ENCODE results near the gene CD68.

DNA sequence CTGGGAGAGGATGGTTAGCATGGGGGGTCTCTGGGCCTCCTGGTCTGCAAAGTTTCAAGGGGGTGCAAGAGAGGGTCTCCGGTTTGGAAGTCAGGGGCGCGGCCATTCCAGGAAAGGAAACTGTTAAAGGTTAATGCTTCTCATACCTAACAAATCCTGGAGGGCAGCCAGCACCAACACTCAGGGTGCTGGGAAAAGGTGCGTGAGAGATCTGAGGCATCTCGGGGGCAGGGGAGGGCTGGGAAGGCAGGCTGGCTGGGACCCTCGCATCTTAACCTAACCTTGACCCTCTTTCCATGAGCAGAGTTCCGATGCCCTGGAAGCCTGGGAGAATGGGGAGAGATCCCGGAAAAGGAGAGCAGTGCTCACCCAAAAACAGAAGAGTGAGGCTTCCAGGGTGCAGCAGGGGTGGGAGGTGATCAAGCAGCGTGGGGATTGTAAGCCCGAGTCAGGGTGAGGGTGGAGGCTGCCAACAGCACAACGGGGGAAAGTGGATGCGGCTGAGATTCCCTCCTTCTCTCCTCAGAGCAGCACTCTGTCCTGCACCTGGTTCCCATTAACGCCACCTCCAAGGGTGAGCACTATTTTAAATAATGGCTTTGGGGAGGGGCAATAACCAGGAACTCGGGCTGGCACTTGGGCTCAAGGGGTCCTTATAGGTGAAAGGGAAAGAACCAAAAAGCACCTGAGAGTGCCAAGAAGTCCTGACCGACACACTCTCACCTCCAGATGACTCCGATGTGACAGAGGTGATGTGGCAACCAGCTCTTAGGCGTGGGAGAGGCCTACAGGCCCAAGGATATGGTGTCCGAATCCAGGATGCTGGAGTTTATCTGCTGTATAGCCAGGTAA lies 19.9 kb upstream of the CD68 start:
- no peak for TF ChIP-seq POLR2AphosphoS5 (IDR thresholded peaks at IDR 0.05; ENCODE audit: low read depth, low read length)
- TF ChIP-seq TAF1 (IDR thresholded peaks at IDR 0.05; ENCODE audit: borderline replicate concordance, insufficient read depth, low read length), result no peak
- TF ChIP-seq REST (IDR thresholded peaks at IDR 0.05; ENCODE audit: insufficient read depth in 1 of 2, low read depth in 2 of 2, low read length in 2 of 2), result no peak

All from PFSK-1 (cell line).